SK-N-MC (cell line): ENCODE data around the gene CASZ1.

ENCODE experiments used
- EZH2 ChIP-seq: fragments of 200-600 bp; sonication (generic); IDR thresholded peaks from one replicate; pipeline ENCODE4 v1.6.1; 2017; ENCODE audit warnings: antibody characterized with exemption
- POLR2AphosphoS5 ChIP-seq: IDR thresholded peaks from 2 replicates; pipeline ENCODE4 v1.6.1; 2012; ENCODE audit warnings: mild to moderate bottlenecking, low read depth, low read length, borderline replicate concordance

DNA sequence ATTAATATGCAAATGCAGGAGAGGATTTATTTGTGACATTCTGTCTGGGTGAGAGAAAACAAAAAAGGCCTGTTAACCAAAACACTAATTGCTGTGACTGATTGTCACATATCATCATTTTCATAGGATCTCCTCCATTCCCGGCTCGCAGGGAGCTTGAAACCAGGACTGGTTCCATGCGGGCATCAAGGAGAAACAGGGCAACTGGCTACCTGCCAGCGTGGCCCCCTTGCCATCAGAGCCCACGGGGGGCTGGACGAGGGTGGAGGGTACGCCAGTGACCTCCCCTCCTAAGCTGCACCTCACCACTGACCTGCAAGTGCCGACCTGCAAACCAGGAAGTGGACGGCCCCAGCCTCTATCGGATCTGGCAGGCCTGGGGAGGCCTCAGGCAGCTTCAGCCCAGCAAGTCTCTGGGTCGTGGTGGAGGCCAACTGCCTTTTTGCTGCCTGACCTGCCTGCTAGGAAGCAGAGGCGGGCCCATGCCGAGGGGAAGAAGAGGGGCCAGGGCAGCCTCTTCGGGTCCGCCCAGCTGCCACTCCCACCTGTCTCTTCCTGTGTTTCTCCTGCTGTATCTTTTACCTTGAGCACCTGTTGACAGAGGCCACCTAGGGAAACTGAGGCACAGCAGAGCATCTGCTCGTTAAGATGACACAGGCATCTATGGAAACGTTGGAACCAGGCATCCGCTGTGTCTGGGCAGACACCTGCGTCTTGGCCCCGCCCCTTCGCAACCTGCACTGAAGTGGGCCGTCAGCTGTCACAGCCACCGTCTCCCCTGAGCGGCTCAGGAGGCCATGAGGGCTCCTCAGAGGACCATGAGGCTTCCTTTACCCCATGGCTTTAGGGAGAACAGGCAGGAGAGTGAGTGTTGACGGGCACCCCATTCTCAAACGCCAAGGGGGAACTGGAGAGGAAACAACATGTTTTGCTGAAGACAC lies 74.8 kb downstream of the CASZ1 start:
- no peak for TF ChIP-seq POLR2AphosphoS5
- TF ChIP-seq EZH2 = no peak
